Activated CD4-positive, alpha-beta T cell treated with anti-CD3 and anti-CD28 coated beads, Interleukin-2, amount 10 ng/mL, durations not matched to agents 7 days and 5 days (primary cell): Measurements from ENCODE around the gene CARMIL3. TPM values are rescaled to one million over a fixed set of nuclear protein-coding genes. Genes with fewer than 3 reads are reported as not detected.

Experiments used
- CTCF ChIA-PET: fragments of 350-600 bp; sonication (Branson Sonifier 250); formaldehyde crosslinking; loops from one replicate; lab custom pipeline; 2021; ENCODE audit warnings: antibody characterized with exemption; lab: Charles Lee
- POLR2A ChIA-PET: fragments of 350-600 bp; sonication (Branson Sonifier 250); formaldehyde crosslinking; loops from one replicate; lab custom pipeline; 2021; ENCODE audit warnings: antibody characterized with exemption; lab: Charles Lee
- DNase-seq: peaks from one replicate; pipeline ENCODE4 v3.0.0-alpha.2; 2020
- H3K27ac Mint-ChIP-seq: one replicate; pipeline ENCODE4 v1.8.0; 2021; ENCODE audit warnings: mild to moderate bottlenecking, moderate library complexity, mixed read lengths
- H3K27me3 Mint-ChIP-seq: one replicate; pipeline ENCODE4 v1.8.0; 2021; ENCODE audit warnings: mixed read lengths
- H3K36me3 Mint-ChIP-seq: one replicate; pipeline ENCODE4 v1.8.0; 2021; ENCODE audit warnings: low read depth, mixed read lengths
- H3K4me1 Mint-ChIP-seq: one replicate; pipeline ENCODE4 v1.8.0; 2021; ENCODE audit warnings: mixed read lengths
- H3K4me3 Mint-ChIP-seq: one replicate; pipeline ENCODE4 v1.8.0; 2021; ENCODE audit warnings: mild to moderate bottlenecking, moderate library complexity, mixed read lengths
- H3K9me3 Mint-ChIP-seq: one replicate; pipeline ENCODE4 v1.8.0; 2021; ENCODE audit warnings: mixed read lengths
- total RNA-seq, 2 experiments: library from RNA; stranded (reverse); gene quantifications; one replicate each; pipeline ENCODE4 v1.2.3, GENCODE V29; 2021

Gene CARMIL3
- total RNA-seq, 2 experiments from 2014 or later = 0.83 to 1.1 TPM

GRCh38 chr14:24087004-24087403 is 35.2 kb downstream of the CARMIL3 start:
- CTCF ChIA-PET = interaction anchor here (1.0 to 1.1 kb wide), 2 partner anchors 20 to 23 kb away, joined by 3 to 4 read pairs; no protein-coding TSS in a partner anchor
- H3K4me3 Mint-ChIP-seq = no peak overlapping the region
- peaks cover 11% of the 10 kb centered on the region for H3K4me1 Mint-ChIP-seq
- no peaks in the 10 kb centered on the region for H3K9me3 Mint-ChIP-seq
- POLR2A ChIA-PET = no interaction called here
- no peak for DNase-seq
- peaks cover 1% of the 10 kb centered on the region for H3K27me3 Mint-ChIP-seq
- no peak overlapping the region for H3K27ac Mint-ChIP-seq
- H3K36me3 Mint-ChIP-seq = no peaks in the 10 kb centered on the region

DNA sequence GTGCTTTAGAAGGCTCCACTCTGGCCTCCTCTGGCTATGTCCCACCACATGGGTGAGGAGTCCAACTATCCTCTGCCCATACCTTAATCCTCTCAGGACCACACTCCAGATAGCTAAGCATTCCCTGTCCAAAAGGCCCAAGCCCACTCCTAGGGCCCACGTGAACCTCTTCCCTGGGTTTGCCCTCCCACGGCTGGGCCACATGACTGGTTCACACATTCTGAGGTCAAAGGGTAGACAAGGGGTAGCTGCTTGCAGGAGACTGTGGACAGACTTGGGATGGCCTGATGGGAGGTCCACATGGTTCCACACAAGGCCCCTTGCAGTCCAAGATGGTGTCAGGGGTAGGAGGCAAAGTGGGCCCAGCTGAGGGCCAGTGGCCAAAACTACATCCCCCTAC is 36.3 kb downstream of the CARMIL3 start:
- POLR2A ChIA-PET = no interaction called here
- Mint-ChIP-seq H3K4me1 (peaks cover 13% of the 10 kb centered on the region), H3K36me3 (no peaks in the 10 kb centered on the region), H3K9me3 (no peaks in the 10 kb centered on the region), H3K4me3 (no peak overlapping the region), H3K27me3 (no peaks in the 10 kb centered on the region), H3K27ac (no peak overlapping the region)
- no peak for DNase-seq
- CTCF ChIA-PET = interaction anchor here (0.6 to 1.0 kb wide), 5 partner anchors 8 to 340 kb away, joined by 3 read pairs; partner anchors contain the start of gene IRF9

GRCh38 chr14:24089890-24090289 is 38.1 kb downstream of the CARMIL3 start:
- CTCF ChIA-PET = interaction anchor here (0.9 to 9.6 kb wide), 14 partner anchors 9 to 200 kb away, joined by 3 to 138 read pairs (median 5); partner anchors contain the start of genes CARMIL3, DCAF11, DHRS4L2 and NRL
- Mint-ChIP-seq H3K9me3 (no peaks in the 10 kb centered on the region), H3K4me1 (peaks cover 20% of the 10 kb centered on the region), H3K36me3 (peaks cover 2% of the 10 kb centered on the region), H3K4me3 (no peak overlapping the region), H3K27me3 (no peaks in the 10 kb centered on the region), H3K27ac (no peak overlapping the region)
- no peak for DNase-seq
- POLR2A ChIA-PET = no interaction called here

GRCh38 chr14:24092110-24092504 is 40.3 kb downstream of the CARMIL3 start:
- H3K9me3 Mint-ChIP-seq = no peaks in the 10 kb centered on the region
- CTCF ChIA-PET = interaction anchor here (0.9 to 9.6 kb wide), 4 partner anchors 11 to 69 kb away, joined by 3 to 138 read pairs (median 13); partner anchors contain the start of gene IRF9
- H3K4me3 Mint-ChIP-seq = no peak overlapping the region
- no peak for DNase-seq
- H3K36me3 Mint-ChIP-seq = peaks cover 17% of the 10 kb centered on the region
- peaks cover 35% of the 10 kb centered on the region for H3K4me1 Mint-ChIP-seq
- peak overlapping the region; percentile 76 for H3K27ac Mint-ChIP-seq
- POLR2A ChIA-PET = interaction anchor here (0.9 kb wide), 1 partner anchor 44 kb away, joined by 4 read pairs; the partner anchor contains the start of gene PSME1
- H3K27me3 Mint-ChIP-seq = no peaks in the 10 kb centered on the region

- peak overlapping the region; percentile 100 for H3K4me3 Mint-ChIP-seq
- H3K4me1 Mint-ChIP-seq = peaks cover 35% of the 10 kb centered on the region
- no peaks in the 10 kb centered on the region for H3K9me3 Mint-ChIP-seq
- peaks cover 17% of the 10 kb centered on the region for H3K36me3 Mint-ChIP-seq
- POLR2A ChIA-PET = interaction anchor here (0.9 kb wide), 1 partner anchor 43 kb away, joined by 4 read pairs; the partner anchor contains the start of gene PSME1
- H3K27me3 Mint-ChIP-seq = no peaks in the 10 kb centered on the region
- peak overlapping the region; percentile 76 for H3K27ac Mint-ChIP-seq
- CTCF ChIA-PET = interaction anchor here (1.0 to 9.6 kb wide), 4 partner anchors 12 to 68 kb away, joined by 3 to 138 read pairs (median 14); partner anchors contain the start of gene IRF9
- DNase-seq = no peak
Observed at GRCh38 chr14:24092505-24093206, 40.8 kb downstream of the CARMIL3 start.

DNA sequence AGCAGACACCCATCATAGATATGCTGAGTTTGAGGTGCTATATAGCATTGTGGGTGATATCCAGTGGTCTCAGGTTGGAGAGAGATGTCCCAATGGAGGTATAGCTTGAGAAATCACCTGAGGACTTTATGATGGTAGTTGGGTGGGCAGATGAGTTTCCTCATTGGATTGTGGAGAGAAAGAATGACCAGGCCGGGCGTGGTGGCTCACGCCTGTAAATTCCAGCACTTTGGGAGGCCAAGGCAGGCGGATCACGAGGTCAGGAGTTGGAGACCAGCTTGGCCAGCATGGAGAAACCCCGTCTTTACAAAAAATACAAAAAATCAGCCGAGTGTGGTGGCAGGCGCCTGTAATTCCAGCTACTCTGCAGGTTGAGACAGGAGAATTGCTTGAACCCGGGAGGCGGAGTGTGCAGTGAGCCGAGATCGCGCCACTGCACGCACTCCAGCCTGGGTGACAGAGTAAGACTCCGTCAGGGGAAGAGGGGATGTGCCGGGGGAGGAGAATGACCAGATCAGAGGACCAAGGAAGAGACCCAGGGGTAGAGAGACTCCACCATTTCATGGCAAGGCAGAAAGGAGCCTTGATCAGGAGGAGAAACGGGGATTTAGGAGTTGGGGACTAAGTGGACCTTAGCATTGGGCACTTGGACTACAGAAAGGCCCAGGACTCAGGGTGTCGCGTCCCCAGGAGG is 41.5 kb downstream of the CARMIL3 start:
- POLR2A ChIA-PET = interaction anchor here (1.2 to 2.7 kb wide), 2 partner anchors 15 to 21 kb away, joined by 9 to 13 read pairs; partner anchors contain the start of genes DCAF11 and NRL

DNA sequence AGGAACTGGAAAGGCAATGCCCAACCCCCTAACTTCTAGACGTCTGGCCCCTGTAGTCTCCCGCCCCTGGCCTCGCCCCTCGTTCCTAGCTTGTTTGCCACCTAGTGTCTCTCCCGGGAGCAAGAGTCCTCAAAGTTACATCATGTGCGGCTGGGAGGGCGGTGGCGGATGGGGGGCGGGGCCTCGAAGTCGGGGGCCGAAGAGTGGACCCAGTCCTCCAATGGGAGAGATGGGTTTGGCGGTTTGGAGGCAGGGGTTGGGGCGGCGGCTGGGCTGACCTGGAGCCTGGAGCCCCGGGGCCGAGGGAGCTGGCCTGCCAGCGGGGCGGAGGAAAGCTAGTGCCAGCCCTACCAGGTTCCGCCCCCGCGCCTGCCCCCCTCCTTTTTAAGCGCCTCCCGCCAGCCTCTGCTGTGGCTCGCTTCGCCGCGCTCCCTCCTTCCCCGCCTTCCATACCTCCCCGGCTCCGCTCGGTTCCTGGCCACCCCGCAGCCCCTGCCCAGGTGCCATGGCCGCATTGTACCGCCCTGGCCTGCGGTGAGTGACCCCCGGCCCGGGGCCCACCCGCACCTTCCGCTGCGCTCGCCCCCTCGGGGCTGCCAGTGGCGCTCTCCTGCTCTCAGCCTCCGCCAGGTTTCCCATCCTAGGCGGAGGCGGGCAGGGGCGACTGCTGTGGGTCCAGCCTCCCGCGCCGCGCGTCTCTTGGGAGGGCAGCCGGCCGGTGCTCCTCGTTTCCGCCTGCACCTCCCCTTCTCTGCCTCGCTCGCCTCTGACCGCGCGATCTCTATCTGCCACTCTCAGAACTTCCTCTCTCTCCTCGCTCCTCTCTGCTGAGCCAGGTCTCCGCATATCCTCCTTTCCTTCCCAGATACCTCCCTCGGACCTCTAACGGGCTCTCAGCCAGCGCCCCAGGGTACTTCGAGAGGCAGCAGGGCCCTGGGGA is 42.4 kb downstream of the CARMIL3 start, which contains the start of gene PCK2:
Gene PCK2, plus strand, starts transcription at position 411 of the 940 bp plus-strand sequence. Its CDS starts 95 bp downstream, at position 506.
- ChIA-PET POLR2A (interaction anchor here (0.7 to 2.7 kb wide), 3 partner anchors 11 to 20 kb away, joined by 8 to 13 read pairs (median 9); partner anchors contain the start of genes DCAF11 and NRL), CTCF (interaction anchor here (1.3 to 9.6 kb wide), 6 partner anchors 12 to 148 kb away, joined by 3 to 138 read pairs (median 7); partner anchors contain the start of genes DCAF11, IRF9 and TINF2)
- no peaks in the 10 kb centered on the region for H3K27me3 Mint-ChIP-seq
- DNase-seq = peak; percentile 79
- H3K4me1 Mint-ChIP-seq = peaks cover 35% of the 10 kb centered on the region
- H3K9me3 Mint-ChIP-seq = no peaks in the 10 kb centered on the region
- H3K27ac Mint-ChIP-seq = peak within 1 kb of the TSS; percentile 98
- peak within 1 kb of the TSS; percentile 100 for H3K4me3 Mint-ChIP-seq
- peaks cover 28% of the 10 kb centered on the region for H3K36me3 Mint-ChIP-seq

More for the DNA sequence above, 41.5 kb downstream of the CARMIL3 start:
- H3K36me3 Mint-ChIP-seq = peaks cover 22% of the 10 kb centered on the region
- no peaks in the 10 kb centered on the region for H3K27me3 Mint-ChIP-seq
- CTCF ChIA-PET = interaction anchor here (1.0 to 9.6 kb wide), 4 partner anchors 12 to 67 kb away, joined by 3 to 138 read pairs (median 14); partner anchors contain the start of gene IRF9
- H3K27ac Mint-ChIP-seq = peak overlapping the region; percentile 76
- no peak for DNase-seq
- peak overlapping the region; percentile 100 for H3K4me3 Mint-ChIP-seq
- H3K9me3 Mint-ChIP-seq = no peaks in the 10 kb centered on the region
- peaks cover 35% of the 10 kb centered on the region for H3K4me1 Mint-ChIP-seq

DNA sequence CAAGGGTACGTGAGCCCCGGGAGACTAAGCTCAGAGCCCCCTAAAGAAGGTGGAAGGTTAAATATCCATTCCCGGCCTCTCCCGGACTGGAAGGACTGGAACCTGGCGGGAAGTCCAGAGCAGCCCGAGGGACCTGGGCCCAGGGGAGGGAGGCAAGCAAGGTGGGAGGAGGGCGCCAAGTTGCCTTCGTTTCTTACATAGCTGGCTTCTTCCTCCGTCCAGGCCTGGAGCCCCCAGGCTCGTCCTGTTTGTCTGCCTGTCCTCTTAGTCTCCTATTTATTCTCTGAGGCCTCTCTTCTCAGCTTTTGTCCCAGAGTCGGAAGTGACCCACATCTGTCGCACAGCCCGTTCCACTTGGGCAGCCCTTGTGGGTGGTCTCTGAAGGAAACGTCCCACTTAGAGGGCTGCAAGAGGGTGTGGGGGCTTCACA is 43.0 kb downstream of the CARMIL3 start:
- Mint-ChIP-seq H3K4me1 (peaks cover 35% of the 10 kb centered on the region), H3K27me3 (no peaks in the 10 kb centered on the region), H3K36me3 (peaks cover 33% of the 10 kb centered on the region), H3K4me3 (peak overlapping the region; percentile 100), H3K27ac (peak overlapping the region; percentile 98), H3K9me3 (no peaks in the 10 kb centered on the region)
- no peak for DNase-seq
- ChIA-PET POLR2A (interaction anchor here (0.5 to 2.7 kb wide), 5 partner anchors 10 to 92 kb away, joined by 3 to 13 read pairs (median 4); no protein-coding TSS in a partner anchor), CTCF (interaction anchor here (1.3 to 9.6 kb wide), 6 partner anchors 12 to 147 kb away, joined by 3 to 138 read pairs (median 7); partner anchors contain the start of genes DCAF11, IRF9 and TINF2)

GRCh38 chr14:24095271-24096068 is 43.7 kb downstream of the CARMIL3 start:
- Mint-ChIP-seq H3K9me3 (no peaks in the 10 kb centered on the region), H3K27ac (peak overlapping the region; percentile 98), H3K36me3 (peaks cover 38% of the 10 kb centered on the region), H3K27me3 (no peaks in the 10 kb centered on the region), H3K4me3 (peak overlapping the region; percentile 100), H3K4me1 (peaks cover 34% of the 10 kb centered on the region)
- POLR2A ChIA-PET = interaction anchor here (0.5 to 2.7 kb wide), 4 partner anchors 13 to 91 kb away, joined by 3 to 13 read pairs (median 4); no protein-coding TSS in a partner anchor
- peak; percentile 54 for DNase-seq
- CTCF ChIA-PET = interaction anchor here (1.3 to 9.6 kb wide), 5 partner anchors 11 to 147 kb away, joined by 6 to 138 read pairs (median 7); partner anchors contain the start of genes DCAF11, IRF9 and TINF2

- Mint-ChIP-seq H3K4me3 (peak overlapping the region; percentile 55), H3K27ac (peak overlapping the region; percentile 73), H3K4me1 (peaks cover 31% of the 10 kb centered on the region), H3K36me3 (peaks cover 44% of the 10 kb centered on the region), H3K27me3 (no peaks in the 10 kb centered on the region), H3K9me3 (no peaks in the 10 kb centered on the region)
- CTCF ChIA-PET = interaction anchor here (1.3 to 9.6 kb wide), 2 partner anchors 10 to 18 kb away, joined by 7 to 138 read pairs; partner anchors contain the start of genes DCAF11 and NRL
- POLR2A ChIA-PET = no interaction called here
- no peak for DNase-seq
Observed at GRCh38 chr14:24096545-24097181, 44.9 kb downstream of the CARMIL3 start.
